GM12891 (cell line): ENCODE data around the gene SMIM20.

Experiments
- DNase-seq: peaks from one replicate; pipeline ENCODE4 v3.0.0; 2011; ENCODE audit warnings: low spot score; ENCODE audit not compliant: insufficient read length
- FAIRE-seq: peaks from 2 replicates; lab custom pipeline; 2011; peaks lifted over from hg19 to GRCh38; lab: Jason Lieb, UNC
- PAX5 ChIP-seq: IDR thresholded peaks from 2 replicates; pipeline ENCODE4 v1.6.1; 2011; ENCODE audit warnings: low read length, moderate library complexity, mild to moderate bottlenecking; ENCODE audit not compliant: insufficient read depth, severe bottlenecking
- POLR2A ChIP-seq: IDR thresholded peaks from 2 replicates; pipeline ENCODE4 v1.6.1; 2011; ENCODE audit warnings: low read depth, low read length, control low read depth
- POLR2AphosphoS5 ChIP-seq: IDR thresholded peaks from 2 replicates; pipeline ENCODE4 v1.6.1; 2011; ENCODE audit warnings: low read depth, low read length, control low read depth
- POU2F2 ChIP-seq: IDR thresholded peaks from 2 replicates; pipeline ENCODE4 v1.6.1; 2011; ENCODE audit warnings: low read depth, mild to moderate bottlenecking, control low read depth, low read length, moderate library complexity
- SPI1 ChIP-seq: IDR thresholded peaks from 2 replicates; pipeline ENCODE4 v1.6.1; 2011; ENCODE audit warnings: low read depth, low read length, control low read depth
- TAF1 ChIP-seq: IDR thresholded peaks from 2 replicates; pipeline ENCODE4 v1.6.1; 2011; ENCODE audit warnings: low read depth, low read length, control low read depth

SMIM20 gene

GRCh38 chr4:25938787-25939186, 24.8 kb downstream of the SMIM20 start:
- DNase-seq, result peak; percentile 21
- TF ChIP-seq POLR2AphosphoS5 (no peak), POU2F2 (0 out of 2 replicates have a peak, but pooled peaks have one; percentile 26)
- FAIRE-seq, result peak; percentile 81

- FAIRE-seq, result peak; percentile 35
- TF ChIP-seq TAF1 (no peak), POLR2A (no peak), PAX5 (no peak), POLR2AphosphoS5 (no peak), SPI1 (no peak), POU2F2 (no peak)
Measured at GRCh38 chr4:25939330-25939729, 25.3 kb downstream of the SMIM20 start.

DNA sequence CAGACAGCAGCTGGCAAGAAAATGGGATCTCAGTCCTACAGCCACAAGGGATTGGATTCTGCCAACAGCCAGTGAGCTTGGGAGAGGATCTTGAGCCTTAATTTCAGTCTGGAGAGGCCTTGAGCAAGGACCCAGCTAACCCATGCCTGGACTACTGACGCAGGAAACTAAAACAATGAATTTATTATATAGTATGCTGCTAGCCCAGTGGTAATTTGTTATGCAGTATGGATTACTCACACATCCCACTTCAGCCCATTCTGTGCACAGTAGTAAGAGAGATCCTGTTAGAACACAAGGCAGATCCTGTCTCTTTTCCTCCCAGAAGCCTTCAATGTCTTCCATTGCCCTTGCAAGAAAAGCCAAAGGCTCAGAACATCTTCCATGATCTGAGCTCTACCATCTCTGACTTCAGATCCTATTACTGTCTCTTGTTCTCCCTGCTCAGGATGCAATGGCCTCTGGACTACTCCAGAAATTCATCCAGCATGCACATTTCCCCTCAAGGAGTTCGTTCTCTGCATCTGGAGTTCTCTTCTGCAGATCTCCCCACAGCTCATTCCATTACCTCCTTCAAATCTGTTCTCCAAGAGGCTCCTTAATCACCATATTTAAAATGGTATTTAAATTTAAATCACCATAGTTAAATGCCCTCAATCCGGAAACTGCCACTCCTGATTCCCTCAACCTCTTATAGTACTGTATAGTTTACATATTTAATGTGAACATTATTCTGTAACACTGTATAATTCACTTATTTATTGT, 27.6 kb downstream of the SMIM20 start:
- DNase-seq (no peak), FAIRE-seq (no peak)
- TF ChIP-seq POLR2AphosphoS5, result no peak

More at GRCh38 chr4:25939330-25939729, 25.3 kb downstream of the SMIM20 start:
- DNase-seq, result no peak

DNA sequence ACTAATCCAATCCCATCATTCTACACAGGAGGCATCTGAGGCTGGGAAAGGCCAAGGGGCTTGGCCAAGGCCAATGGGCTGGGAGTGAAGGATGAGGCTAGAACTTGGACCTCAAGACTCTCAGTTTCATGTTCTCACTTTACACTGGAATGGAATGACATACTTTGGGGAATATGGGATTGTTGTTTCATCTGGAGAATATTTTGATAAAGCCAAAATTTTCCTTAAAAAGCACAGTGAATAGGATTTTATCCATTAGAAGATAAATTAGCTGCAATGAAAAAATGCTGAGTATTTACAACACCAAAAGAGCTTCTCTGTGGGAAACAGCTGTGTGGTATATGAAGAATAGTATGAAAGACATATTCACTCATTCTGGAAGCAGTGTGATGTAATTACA, 29.3 kb downstream of the SMIM20 start:
- no peak for FAIRE-seq
- TF ChIP-seq PAX5 (no peak), POU2F2 (no peak), TAF1 (no peak), POLR2A (no peak), SPI1 (no peak), POLR2AphosphoS5 (no peak)
- DNase-seq, result no peak

DNA sequence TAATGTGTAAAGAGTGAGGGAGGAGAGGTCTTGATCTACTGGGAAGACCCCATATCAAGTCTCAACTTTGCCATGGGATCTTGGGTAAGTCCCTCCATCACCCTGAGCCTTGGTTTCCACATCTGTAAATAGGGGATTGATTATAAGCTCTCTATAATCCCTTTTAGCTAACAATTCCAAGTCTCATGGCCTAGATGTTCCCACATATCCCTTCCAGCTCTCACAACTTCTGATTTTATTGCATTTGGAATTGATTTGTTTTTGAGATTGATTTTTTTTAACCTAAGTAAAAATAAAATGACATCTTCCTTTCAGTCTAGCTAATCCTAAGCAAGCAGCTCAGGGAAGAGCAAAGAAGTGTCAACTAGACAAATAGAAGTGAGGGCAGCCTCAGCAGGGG, 29.8 kb downstream of the SMIM20 start:
- no peak for TF ChIP-seq TAF1
- no peak for TF ChIP-seq PAX5
- TF ChIP-seq POLR2A, result no peak
- no peak for TF ChIP-seq POU2F2
- TF ChIP-seq SPI1, result no peak
- TF ChIP-seq POLR2AphosphoS5, result no peak
- DNase-seq (no peak), FAIRE-seq (no peak)

DNA sequence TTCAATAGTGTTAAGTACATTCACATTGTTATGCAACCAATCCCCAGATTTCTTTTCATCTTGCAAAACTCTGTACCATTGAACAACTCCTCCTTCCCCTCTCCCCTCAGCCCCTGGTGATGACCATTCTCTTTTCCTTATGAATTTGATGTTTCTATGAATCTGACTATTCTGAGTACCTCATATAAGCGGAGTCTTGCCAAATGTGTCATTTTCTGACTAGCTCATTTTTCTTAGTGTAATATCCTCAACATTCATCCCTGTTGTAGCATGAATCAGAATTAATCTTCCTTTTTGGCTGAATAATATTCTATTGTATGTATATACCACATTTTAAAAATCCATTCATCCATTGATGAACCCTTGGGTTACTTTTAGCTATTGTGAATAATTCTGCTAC, 34.0 kb downstream of the SMIM20 start:
- TF ChIP-seq POLR2A (no peak), PAX5 (no peak), POU2F2 (no peak), TAF1 (no peak), POLR2AphosphoS5 (no peak), SPI1 (no peak)
- DNase-seq, result no peak
- FAIRE-seq, result no peak

DNA sequence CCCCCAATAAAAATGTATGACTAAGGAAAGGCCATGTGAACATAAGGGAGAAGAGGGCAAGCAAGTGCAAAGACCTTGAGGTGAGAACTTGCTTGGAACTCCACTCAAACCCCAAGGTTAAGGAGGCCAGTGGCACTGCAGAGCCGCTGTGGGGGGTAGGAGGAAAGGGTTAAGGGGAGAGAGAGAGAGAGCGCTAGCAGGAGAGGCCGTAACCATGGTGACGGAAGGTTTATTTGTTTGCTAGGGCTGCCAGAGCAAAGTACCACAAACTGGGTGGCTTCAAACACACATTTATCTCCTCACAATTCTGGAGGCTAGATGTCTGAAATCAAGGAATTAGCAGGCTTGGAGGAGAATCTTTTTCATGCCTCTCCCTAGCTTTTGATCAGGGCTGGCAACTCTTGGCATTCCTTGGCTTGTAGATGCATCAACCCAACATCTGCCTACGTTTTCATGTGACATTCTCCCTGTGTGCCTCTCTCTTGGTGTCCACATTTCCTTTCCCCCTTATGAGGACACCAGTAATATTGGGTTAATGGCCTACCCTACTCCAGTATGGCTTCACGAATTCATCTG, 35.2 kb downstream of the SMIM20 start:
- TF ChIP-seq POLR2AphosphoS5 (no peak), SPI1 (no peak), POU2F2 (no peak), POLR2A (no peak), PAX5 (no peak), TAF1 (no peak)
- FAIRE-seq (no peak), DNase-seq (no peak)

DNA sequence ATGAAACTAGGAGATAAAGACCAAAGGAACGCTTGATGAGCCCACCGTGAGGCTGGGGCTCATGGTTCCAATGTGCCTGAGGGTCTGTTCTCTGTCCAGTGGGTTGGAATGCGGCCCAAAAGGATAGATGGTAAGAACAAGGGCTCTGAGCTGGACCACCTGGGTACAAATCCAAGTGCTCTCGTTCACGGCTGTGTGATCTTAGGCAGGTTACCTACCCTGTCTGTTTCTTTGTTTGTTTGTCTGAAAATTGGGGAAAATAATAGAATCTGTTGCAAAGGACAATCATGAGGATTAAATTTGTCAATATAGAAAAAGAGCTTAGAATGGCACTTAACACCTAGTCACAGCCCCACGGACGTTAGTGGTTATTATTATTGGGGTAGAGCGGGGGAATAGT, 36.0 kb downstream of the SMIM20 start:
- TF ChIP-seq PAX5 (no peak), POLR2A (no peak), TAF1 (no peak), POU2F2 (no peak), SPI1 (no peak), POLR2AphosphoS5 (no peak)
- DNase-seq (no peak), FAIRE-seq (no peak)

DNA sequence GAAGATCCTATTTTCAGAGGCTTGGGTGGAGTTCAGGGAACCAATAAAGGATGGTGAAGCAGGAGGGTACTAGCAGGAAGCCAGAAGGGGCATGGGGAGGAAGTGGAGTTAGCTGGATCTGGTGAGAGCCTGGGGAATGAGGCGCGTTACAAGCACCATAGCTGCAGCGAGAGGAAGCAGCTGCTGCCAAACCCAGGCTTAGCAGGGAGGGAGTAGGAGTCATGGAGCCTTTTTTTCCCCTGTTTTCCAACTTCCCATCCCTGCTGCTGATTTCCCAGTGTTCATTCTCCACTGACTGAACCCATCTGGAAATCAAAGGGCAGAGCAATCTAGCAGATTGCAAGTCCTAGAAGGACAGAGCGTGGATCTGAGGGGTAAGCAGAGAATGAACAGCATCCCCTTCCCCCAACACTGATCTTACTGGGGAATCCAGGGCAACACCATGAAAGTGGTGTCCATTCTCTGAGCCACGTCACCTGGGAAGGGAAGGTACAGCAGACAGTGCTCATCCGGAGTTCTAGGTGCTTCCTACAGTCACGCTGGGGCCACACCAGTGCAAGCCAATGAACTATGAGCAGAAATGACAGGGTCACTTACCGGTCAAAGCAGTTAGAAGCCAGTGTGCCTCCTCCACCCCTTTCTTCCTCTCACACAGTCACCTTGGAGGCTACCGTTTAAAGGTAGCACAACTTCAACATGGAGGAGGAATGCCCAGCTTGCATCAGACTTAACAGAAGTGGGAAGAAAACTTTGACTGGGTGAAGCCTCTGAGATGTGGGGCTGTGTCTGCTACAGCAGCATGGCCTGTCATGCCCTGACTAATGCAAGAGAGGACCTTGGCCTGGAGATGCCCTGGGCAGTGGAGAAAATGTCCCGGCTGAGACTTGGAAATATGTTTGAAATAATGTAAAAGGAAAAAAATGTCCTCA, 36.7 kb downstream of the SMIM20 start:
- no peak for DNase-seq
- no peak for FAIRE-seq
- no peak for TF ChIP-seq TAF1
- no peak for TF ChIP-seq POU2F2
- TF ChIP-seq PAX5, result no peak
- no peak for TF ChIP-seq SPI1
- TF ChIP-seq POLR2AphosphoS5, result no peak
- no peak for TF ChIP-seq POLR2A

GRCh38 chr4:25951390-25951952, 37.5 kb downstream of the SMIM20 start:
- TF ChIP-seq POU2F2 (no peak), POLR2AphosphoS5 (no peak), PAX5 (no peak), POLR2A (no peak), SPI1 (no peak), TAF1 (no peak)
- FAIRE-seq (no peak), DNase-seq (no peak)
